ENCODE results near the gene IRAK2. TPM values are rescaled to one million over a fixed set of nuclear protein-coding genes. Genes with fewer than 3 reads are reported as not detected.
"Not testable (repeated sequence)": the region's sequence is repeated elsewhere in the genome, so short reads cannot be mapped to it uniquely, and the experiment has no call there.

The IRAK2 gene
- total RNA-seq, 4 donors from 2014 or later = 4.4 to 23.3 (median 9.6) TPM

GRCh38 chr3:10269443-10269842 lies 104.7 kb downstream of the IRAK2 start:
- TF ChIP-seq CTCF (IDR thresholded peaks at IDR 0.05) (no peak), POLR2A (IDR thresholded peaks at IDR 0.05) (no peak)
- Histone ChIP-seq H3K27me3 (no peaks in the 10 kb centered on the region), H3K27ac (no peak overlapping the region), H3K9me3 (no peaks in the 10 kb centered on the region), H3K4me1 (peaks cover 4 to 43% (median 10%) of the 10 kb centered on the region in 3 donors), H3K4me3 (no peak overlapping the region), H3K36me3 (peaks cover 0 to 86% (median 30%) of the 10 kb centered on the region in 3 donors)
- intact Hi-C loops (cut with DNase I) = no loop called here
- DNase-seq = no peak
- WGBS, 2 donors = 89 to 97% methylated on average over 4 to 5 of the region's 5 CpGs

GRCh38 chr3:10272476-10272875 lies 107.8 kb downstream of the IRAK2 start:
- Histone ChIP-seq H3K4me1 (peaks cover 4 to 43% (median 10%) of the 10 kb centered on the region in 3 donors), H3K36me3 (peaks cover 0 to 90% (median 37%) of the 10 kb centered on the region in 3 donors)
- H3K27ac ChIP-seq; DNase-seq; H3K4me3 ChIP-seq; H3K9me3 ChIP-seq; H3K27me3 ChIP-seq; intact Hi-C loops (cut with DNase I): not testable (repeated sequence)
- WGBS, 2 donors = 85 to 92% methylated on average over 5 of the region's 11 CpGs

- DNase-seq = no peak
- 89 to 95% methylated on average over 2 of the region's 2 CpGs for WGBS, 2 donors
- intact Hi-C loops (cut with DNase I) = no loop called here
- Histone ChIP-seq H3K4me1 (peaks cover 4 to 38% (median 10%) of the 10 kb centered on the region in 3 donors), H3K4me3 (no peak overlapping the region), H3K27ac (no peak overlapping the region), H3K36me3 (peaks cover under 1 to 95% (median 40%) of the 10 kb centered on the region in 3 donors), H3K27me3 (no peaks in the 10 kb centered on the region), H3K9me3 (no peaks in the 10 kb centered on the region)
- no peak for TF ChIP-seq POLR2A (IDR thresholded peaks at IDR 0.05)
- no peak for TF ChIP-seq CTCF (IDR thresholded peaks at IDR 0.05)
Measured at GRCh38 chr3:10272977-10273376, 108.3 kb downstream of the IRAK2 start.

- Histone ChIP-seq H3K27ac (no peak overlapping the region), H3K4me1 (peaks cover 4 to 33% (median 10%) of the 10 kb centered on the region in 3 donors), H3K9me3 (no peaks in the 10 kb centered on the region), H3K36me3 (peaks cover 9 to 95% (median 49%) of the 10 kb centered on the region in 3 donors), H3K27me3 (no peaks in the 10 kb centered on the region), H3K4me3 (no peak overlapping the region)
- TF ChIP-seq CTCF (IDR thresholded peaks at IDR 0.05) (no peak), POLR2A (IDR thresholded peaks at IDR 0.05) (no peak)
- WGBS, 2 donors = 17 to 24% methylated on average over 1 of the region's 1 CpG
- intact Hi-C loops (cut with DNase I) = no loop called here
- DNase-seq = no peak
Measured at GRCh38 chr3:10273702-10274305, 109.1 kb downstream of the IRAK2 start.

GRCh38 chr3:10274601-10275000 lies 109.9 kb downstream of the IRAK2 start:
- Histone ChIP-seq H3K9me3 (no peaks in the 10 kb centered on the region), H3K36me3 (peaks cover 9 to 95% (median 57%) of the 10 kb centered on the region in 3 donors), H3K27ac (no peak overlapping the region), H3K4me3 (no peak overlapping the region), H3K27me3 (no peaks in the 10 kb centered on the region), H3K4me1 (peaks cover 4 to 33% (median 10%) of the 10 kb centered on the region in 3 donors)
- intact Hi-C loops (cut with DNase I) = no loop called here
- TF ChIP-seq POLR2A (IDR thresholded peaks at IDR 0.05) = no peak
- TF ChIP-seq CTCF (IDR thresholded peaks at IDR 0.05) = no peak
- DNase-seq = no peak
- 75 to 88% methylated on average over 1 of the region's 1 CpG for WGBS, 2 donors
